GM12891 (cell line): ENCODE measurements around the gene OMG.
"Not testable (repeated sequence)": the region's sequence is repeated elsewhere in the genome, so short reads cannot be mapped to it uniquely, and the experiment has no call there.

Experiments used
- DNase-seq: peaks from one replicate; pipeline ENCODE4 v3.0.0; 2011; ENCODE audit warnings: low spot score; ENCODE audit not compliant: insufficient read length
- FAIRE-seq: peaks from 2 replicates; lab custom pipeline; 2011; peaks lifted over from hg19 to GRCh38; lab: Jason Lieb, UNC
- PAX5 ChIP-seq: IDR thresholded peaks from 2 replicates; pipeline ENCODE4 v1.6.1; 2011; ENCODE audit warnings: low read length, moderate library complexity, mild to moderate bottlenecking; ENCODE audit not compliant: insufficient read depth, severe bottlenecking
- POLR2A ChIP-seq: IDR thresholded peaks from 2 replicates; pipeline ENCODE4 v1.6.1; 2011; ENCODE audit warnings: low read depth, low read length, control low read depth
- POLR2AphosphoS5 ChIP-seq: IDR thresholded peaks from 2 replicates; pipeline ENCODE4 v1.6.1; 2011; ENCODE audit warnings: low read depth, low read length, control low read depth
- POU2F2 ChIP-seq: IDR thresholded peaks from 2 replicates; pipeline ENCODE4 v1.6.1; 2011; ENCODE audit warnings: low read depth, mild to moderate bottlenecking, control low read depth, low read length, moderate library complexity
- SPI1 ChIP-seq: IDR thresholded peaks from 2 replicates; pipeline ENCODE4 v1.6.1; 2011; ENCODE audit warnings: low read depth, low read length, control low read depth
- TAF1 ChIP-seq: IDR thresholded peaks from 2 replicates; pipeline ENCODE4 v1.6.1; 2011; ENCODE audit warnings: low read depth, low read length, control low read depth

The OMG gene

GRCh38 chr17:31272236-31272635 lies 24.8 kb downstream of the OMG start:
- FAIRE-seq, result no peak
- TF ChIP-seq POLR2A (no peak), PAX5 (no peak), POLR2AphosphoS5 (no peak), SPI1 (no peak), TAF1 (no peak), POU2F2 (no peak)
- DNase-seq, result no peak

GRCh38 chr17:31269578-31269983 lies 27.5 kb downstream of the OMG start:
- TF ChIP-seq POLR2A (no peak), SPI1 (no peak), POU2F2 (no peak), TAF1 (no peak), POLR2AphosphoS5 (no peak), PAX5 (no peak)
- FAIRE-seq, result no peak
- no peak for DNase-seq

GRCh38 chr17:31269036-31269577 lies 27.9 kb downstream of the OMG start:
- DNase-seq (no peak), FAIRE-seq (peak; percentile 20)
- TF ChIP-seq PAX5 (no peak), SPI1 (no peak), POU2F2 (no peak), POLR2A (no peak), TAF1 (no peak)

- DNase-seq, result no peak
- TF ChIP-seq TAF1 (no peak), POLR2AphosphoS5 (no peak), PAX5 (no peak), POLR2A (no peak), SPI1 (no peak), POU2F2 (no peak)
- peak; percentile 52 for FAIRE-seq
Observed at GRCh38 chr17:31266042-31266441, 31.0 kb downstream of the OMG start.

GRCh38 chr17:31262923-31263322 lies 34.1 kb downstream of the OMG start:
- DNase-seq, FAIRE-seq: not testable (repeated sequence)

- TF ChIP-seq SPI1 (no peak), TAF1 (no peak), POLR2A (no peak), POLR2AphosphoS5 (no peak), POU2F2 (no peak)
- no peak for FAIRE-seq
- DNase-seq, result no peak
Observed at GRCh38 chr17:31261601-31262000, 35.4 kb downstream of the OMG start.

GRCh38 chr17:31260151-31260550 lies 36.9 kb downstream of the OMG start:
- TF ChIP-seq POLR2A (no peak), TAF1 (no peak), POLR2AphosphoS5 (no peak), PAX5 (no peak), POU2F2 (no peak), SPI1 (no peak)
- DNase-seq (no peak), FAIRE-seq (no peak)

GRCh38 chr17:31256936-31257335 lies 40.1 kb downstream of the OMG start:
- TF ChIP-seq SPI1, result no peak
- TF ChIP-seq PAX5, result no peak
- no peak for TF ChIP-seq POLR2A
- TF ChIP-seq POU2F2, result no peak
- TF ChIP-seq POLR2AphosphoS5, result no peak
- TF ChIP-seq TAF1, result no peak
- FAIRE-seq (no peak), DNase-seq (no peak)

GRCh38 chr17:31254654-31255053 lies 42.4 kb downstream of the OMG start:
- FAIRE-seq (no peak), DNase-seq (no peak)
- TF ChIP-seq POLR2A, result no peak
- no peak for TF ChIP-seq SPI1
- TF ChIP-seq POU2F2, result no peak
- TF ChIP-seq PAX5, result no peak
- no peak for TF ChIP-seq TAF1
- no peak for TF ChIP-seq POLR2AphosphoS5

GRCh38 chr17:31252741-31253140 lies 44.3 kb downstream of the OMG start:
- no peak for FAIRE-seq
- no peak for DNase-seq
- no peak for TF ChIP-seq SPI1
- no peak for TF ChIP-seq POLR2AphosphoS5
- no peak for TF ChIP-seq PAX5
- no peak for TF ChIP-seq TAF1
- TF ChIP-seq POLR2A, result no peak
- TF ChIP-seq POU2F2, result no peak

- no peak for TF ChIP-seq POLR2AphosphoS5
- no peak for TF ChIP-seq POLR2A
- TF ChIP-seq TAF1, result no peak
- no peak for TF ChIP-seq POU2F2
- no peak for TF ChIP-seq PAX5
- no peak for TF ChIP-seq SPI1
- no peak for FAIRE-seq
- DNase-seq, result no peak
Observed at GRCh38 chr17:31251970-31252328, 45.1 kb downstream of the OMG start.
